Right atrium auricular region (tissue), 2 donors: Measurements from ENCODE around the gene EPS8. TPM values are rescaled to one million over a fixed set of nuclear protein-coding genes. Genes with fewer than 3 reads are reported as not detected.

Experiments used
- DNase-seq: peaks from one replicate; pipeline ENCODE4 v3.0.0-alpha.2; 2019; ENCODE audit warnings: low spot score
- H3K27ac ChIP-seq, 2 donors: fragments of 200-600 bp; sonication (generic); 1 replicate in 1 of 2; 2 replicates in 1 of 2; pipeline ENCODE4 v1.5.1; 2016 to 2019
- H3K27me3 ChIP-seq, 2 donors: fragments of 200-600 bp; sonication (generic); one replicate each; pipeline versions ENCODE4 v1.5.1 to v1.6.0; 2017 to 2019
- H3K36me3 ChIP-seq: fragments of 200-600 bp; sonication (generic); one replicate; pipeline ENCODE4 v1.5.1; 2016
- H3K4me1 ChIP-seq, 2 donors: fragments of 200-600 bp; sonication (generic); one replicate each; pipeline versions ENCODE4 v1.5.1 to v1.6.0; 2017 to 2019
- H3K4me3 ChIP-seq, 2 donors: fragments of 200-600 bp; sonication (generic); 1 replicate in 1 of 2; 2 replicates in 1 of 2; pipeline ENCODE4 v1.5.1; 2017 to 2019; ENCODE audit warnings: mild to moderate bottlenecking in 1 of 2, moderate library complexity in 1 of 2
- H3K9me3 ChIP-seq, 2 donors: fragments of 200-600 bp; sonication (generic); one replicate each; pipeline ENCODE4 v1.5.1; 2019
- CTCF ChIP-seq, 2 donors: fragments of 200-600 bp; sonication (generic); IDR thresholded peaks; one replicate each; pipeline ENCODE4 v1.5.1; 2019; ENCODE audit warnings: antibody characterized with exemption in 2 of 2
- total RNA-seq, 2 donors: library from RNA; depleted of rRNA; stranded (reverse); fragments of >200 nt; gene quantifications; one replicate each; pipeline ENCODE4 v1.1.0, GENCODE V29; 2016

Gene EPS8
- total RNA-seq, 2 donors from 2014 or later, result 46.9 to 72.3 TPM

GRCh38 chr12:15796493-15797141 lies 7.4 kb upstream of the EPS8 start:
- H3K36me3 ChIP-seq, result no peaks in the 10 kb centered on the region
- no peak overlapping the region for H3K4me3 ChIP-seq
- TF ChIP-seq CTCF (IDR thresholded peaks at IDR 0.05), result no peak
- H3K27ac ChIP-seq, result no peak overlapping the region
- no peak for DNase-seq
- no peaks in the 10 kb centered on the region for H3K27me3 ChIP-seq
- H3K9me3 ChIP-seq, result no peaks in the 10 kb centered on the region
- no peaks in the 10 kb centered on the region for H3K4me1 ChIP-seq

GRCh38 chr12:15794836-15795235 lies 5.6 kb upstream of the EPS8 start:
- no peaks in the 10 kb centered on the region for H3K36me3 ChIP-seq
- DNase-seq, result no peak
- no peaks in the 10 kb centered on the region for H3K9me3 ChIP-seq
- H3K4me1 ChIP-seq, result peaks cover 0 to 7% of the 10 kb centered on the region in 2 donors
- TF ChIP-seq CTCF (IDR thresholded peaks at IDR 0.05), result no peak
- H3K27ac ChIP-seq, result no peak overlapping the region
- no peaks in the 10 kb centered on the region for H3K27me3 ChIP-seq
- no peak overlapping the region for H3K4me3 ChIP-seq

GRCh38 chr12:15794196-15794595 lies 5.0 kb upstream of the EPS8 start:
- no peaks in the 10 kb centered on the region for H3K9me3 ChIP-seq
- no peak overlapping the region for H3K27ac ChIP-seq
- DNase-seq, result no peak
- no peaks in the 10 kb centered on the region for H3K27me3 ChIP-seq
- no peak overlapping the region for H3K4me3 ChIP-seq
- no peak for TF ChIP-seq CTCF (IDR thresholded peaks at IDR 0.05)
- H3K36me3 ChIP-seq, result no peaks in the 10 kb centered on the region
- H3K4me1 ChIP-seq, result peaks cover 0 to 7% of the 10 kb centered on the region in 2 donors

GRCh38 chr12:15788233-15789219 lies 662 bp downstream of the EPS8 start:
- no peaks in the 10 kb centered on the region for H3K9me3 ChIP-seq
- TF ChIP-seq CTCF (IDR thresholded peaks at IDR 0.05), result no peak
- DNase-seq, result no peak

DNA sequence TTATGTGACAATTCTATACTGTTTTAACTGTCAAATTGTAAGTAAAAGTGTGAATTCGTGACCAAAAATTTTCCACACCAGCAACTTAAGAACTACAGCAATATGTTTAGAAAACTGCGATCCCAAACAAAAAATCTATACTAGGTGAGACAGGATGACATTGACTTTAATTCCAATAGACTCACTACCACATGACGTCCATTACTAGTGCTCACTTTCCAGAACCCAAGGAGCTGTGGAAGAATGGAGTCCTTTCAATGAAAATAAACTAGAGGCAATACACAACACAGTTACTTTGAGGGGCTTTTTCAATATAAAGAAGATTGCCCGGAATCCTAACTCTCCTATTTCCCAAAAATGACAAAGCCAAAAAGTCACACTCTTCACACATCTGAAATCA lies 1.4 kb downstream of the EPS8 start:
- Histone ChIP-seq H3K4me1 (peaks cover 0 to 7% of the 10 kb centered on the region in 2 donors), H3K36me3 (no peaks in the 10 kb centered on the region), H3K27ac (peak overlapping the region; percentile 89 to 90), H3K4me3 (peak overlapping the region; percentile 68 to 82), H3K27me3 (no peaks in the 10 kb centered on the region), H3K9me3 (no peaks in the 10 kb centered on the region)
- no peak for DNase-seq
- no peak for TF ChIP-seq CTCF (IDR thresholded peaks at IDR 0.05)

More at GRCh38 chr12:15788233-15789219, 662 bp downstream of the EPS8 start:
- peak overlapping the region; percentile 89 to 90 for H3K27ac ChIP-seq
- no peaks in the 10 kb centered on the region for H3K36me3 ChIP-seq
- no peaks in the 10 kb centered on the region for H3K27me3 ChIP-seq
- peaks cover 0 to 7% of the 10 kb centered on the region in 2 donors for H3K4me1 ChIP-seq
- peak overlapping the region; percentile 68 to 82 for H3K4me3 ChIP-seq
